ENCODE measurements around the gene MSN.

DNA sequence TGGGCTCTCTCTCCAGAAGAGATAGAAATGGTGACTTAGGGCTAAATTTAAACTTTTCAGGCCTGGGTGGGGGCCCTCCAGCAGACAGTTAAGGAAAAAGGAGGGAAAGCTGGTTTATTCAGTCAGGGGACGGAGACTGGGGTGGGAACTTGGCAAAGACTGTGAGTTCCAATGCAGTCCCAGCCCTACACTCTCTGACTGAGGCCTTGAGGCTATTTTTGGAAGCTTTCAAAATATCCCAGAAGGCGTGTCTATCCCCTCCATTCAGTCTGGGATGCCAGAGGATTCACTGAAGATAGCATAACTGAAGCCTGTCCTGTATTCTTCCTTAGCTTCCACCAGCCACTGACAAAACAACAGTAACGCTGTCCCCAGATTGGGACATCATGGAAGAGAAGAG is 32.1 kb upstream of the MSN start:
- TF ChIP-seq, protein P1, sequence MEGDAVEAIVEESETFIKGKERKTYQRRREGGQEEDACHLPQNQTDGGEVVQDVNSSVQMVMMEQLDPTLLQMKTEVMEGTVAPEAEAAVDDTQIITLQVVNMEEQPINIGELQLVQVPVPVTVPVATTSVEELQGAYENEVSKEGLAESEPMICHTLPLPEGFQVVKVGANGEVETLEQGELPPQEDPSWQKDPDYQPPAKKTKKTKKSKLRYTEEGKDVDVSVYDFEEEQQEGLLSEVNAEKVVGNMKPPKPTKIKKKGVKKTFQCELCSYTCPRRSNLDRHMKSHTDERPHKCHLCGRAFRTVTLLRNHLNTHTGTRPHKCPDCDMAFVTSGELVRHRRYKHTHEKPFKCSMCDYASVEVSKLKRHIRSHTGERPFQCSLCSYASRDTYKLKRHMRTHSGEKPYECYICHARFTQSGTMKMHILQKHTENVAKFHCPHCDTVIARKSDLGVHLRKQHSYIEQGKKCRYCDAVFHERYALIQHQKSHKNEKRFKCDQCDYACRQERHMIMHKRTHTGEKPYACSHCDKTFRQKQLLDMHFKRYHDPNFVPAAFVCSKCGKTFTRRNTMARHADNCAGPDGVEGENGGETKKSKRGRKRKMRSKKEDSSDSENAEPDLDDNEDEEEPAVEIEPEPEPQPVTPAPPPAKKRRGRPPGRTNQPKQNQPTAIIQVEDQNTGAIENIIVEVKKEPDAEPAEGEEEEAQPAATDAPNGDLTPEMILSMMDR (IDR thresholded peaks at IDR 0.05) = no peak
- no peak for TF ChIP-seq POLR2AphosphoS5 (IDR thresholded peaks at IDR 0.05)
